Caco-2 (cell line): ENCODE data around the gene PSMC3. TPM values are rescaled to one million over a fixed set of nuclear protein-coding genes. Genes with fewer than 3 reads are reported as not detected.

Experiments used
- BruUV-seq: library from RNA; stranded (reverse); fragments of 400-500 nt; replicated peaks from 2 replicates; lab custom pipeline; 2021; lab: Mats Ljungman, UMichigan
- CTCF ChIA-PET: fragments of 300-600 bp; sonication (Branson Sonifier 250); formaldehyde crosslinking; loops from one replicate; lab custom pipeline; 2022; ENCODE audit warnings: antibody characterized with exemption; lab: Charles Lee
- POLR2A ChIA-PET: fragments of 300-600 bp; sonication (Branson Sonifier 250); formaldehyde crosslinking; loops from one replicate; lab custom pipeline; 2022; ENCODE audit warnings: antibody characterized with exemption; lab: Charles Lee
- DNase-seq, 2 experiments: peaks; one replicate each; pipeline versions ENCODE4 v3.0.0 to v3.0.0-alpha.2; 2020 to 2022
- H3K27me3 ChIP-seq: replicated peaks from 2 replicates; pipeline ENCODE4 v1.6.0; 2011; ENCODE audit warnings: low read length; ENCODE audit not compliant: control insufficient read depth, insufficient read depth
- H3K36me3 ChIP-seq: 2 replicates; pipeline ENCODE4 v1.5.1; 2011; ENCODE audit warnings: low read length; ENCODE audit not compliant: control insufficient read depth, insufficient read depth
- H3K4me1 ChIP-seq: fragments of 250-450 bp; sonication (Bioruptor Pico); 2 replicates; pipeline ENCODE4 v1.5.1; 2020; ENCODE audit warnings: mild to moderate bottlenecking
- H3K4me3 ChIP-seq: 2 replicates; pipeline ENCODE4 v1.5.1; 2011; ENCODE audit warnings: low read depth, mild to moderate bottlenecking, control low read depth, low read length
- H3K9me3 ChIP-seq: fragments of 250-450 bp; sonication (Bioruptor Pico); 2 replicates; pipeline ENCODE4 v1.5.1; 2020; ENCODE audit warnings: mild to moderate bottlenecking, moderate library complexity
- H3K27ac Mint-ChIP-seq: one replicate; pipeline ENCODE4 v1.8.0; 2022; ENCODE audit warnings: mixed read lengths; ENCODE audit not compliant: unreplicated experiment
- H3K27me3 Mint-ChIP-seq: one replicate; pipeline ENCODE4 v1.8.0; 2022; ENCODE audit warnings: mixed read lengths; ENCODE audit not compliant: insufficient read depth, unreplicated experiment
- H3K36me3 Mint-ChIP-seq: one replicate; pipeline ENCODE4 v1.8.0; 2022; ENCODE audit warnings: mild to moderate bottlenecking, mixed read lengths; ENCODE audit not compliant: insufficient read depth, unreplicated experiment
- H3K4me1 Mint-ChIP-seq: one replicate; pipeline ENCODE4 v1.8.0; 2022; ENCODE audit warnings: low read depth, mixed read lengths; ENCODE audit not compliant: unreplicated experiment
- H3K4me3 Mint-ChIP-seq: one replicate; pipeline ENCODE4 v1.8.0; 2022; ENCODE audit warnings: mild to moderate bottlenecking, moderate library complexity, mixed read lengths; ENCODE audit not compliant: unreplicated experiment
- H3K9me3 Mint-ChIP-seq: one replicate; pipeline ENCODE4 v1.8.0; 2022; ENCODE audit warnings: mixed read lengths; ENCODE audit not compliant: unreplicated experiment
- CTCF ChIP-seq, 2 experiments: fragments of 200-600 bp in 1 of 2; IDR thresholded peaks; 1 replicate in 1 of 2; 2 replicates in 1 of 2; pipeline versions ENCODE4 v1.5.1 to v1.8.0; 2011 to 2022; ENCODE audit warnings: antibody characterized with exemption in 1 of 2, control low read depth in 1 of 2, inconsistent platforms in 1 of 2, low read depth in 1 of 2, low read length in 1 of 2, mild to moderate bottlenecking in 1 of 2, moderate library complexity in 1 of 2; ENCODE audit not compliant: insufficient read depth in 1 of 2, severe bottlenecking in 1 of 2, unreplicated experiment in 1 of 2
- intact Hi-C: fragments of 100-400 bp; cut with micrococcal nuclease; formaldehyde crosslinking; loops from one replicate; pipeline ENCODE4 v1.10.0; 2022; ENCODE audit not compliant: unreplicated experiment
- total RNA-seq: library from RNA; stranded (reverse); gene quantifications from 2 replicates; pipeline ENCODE4 v1.2.3, GENCODE V29; 2022

PSMC3 gene
- total RNA-seq, 1 experiment from 2014 or later = 196 TPM

- Mint-ChIP-seq H3K4me1 (no peaks in the 10 kb centered on the region), H3K27me3 (no peaks in the 10 kb centered on the region), H3K4me3 (no peak overlapping the region), H3K9me3 (no peaks in the 10 kb centered on the region), H3K36me3 (no peaks in the 10 kb centered on the region), H3K27ac (no peak overlapping the region)
- no peak for TF ChIP-seq CTCF (IDR thresholded peaks at IDR 0.05; ENCODE audit: insufficient read depth in 1 of 2, low read depth in 1 of 2, low read length in 1 of 2, severe bottlenecking in 1 of 2, unreplicated experiment in 1 of 2)
- DNase-seq = no peak
- no peaks in the 10 kb centered on the region for H3K9me3 ChIP-seq
- H3K4me3 ChIP-seq = no peak overlapping the region
- no TSS peak for BruUV-seq
- H3K27me3 ChIP-seq = no peaks in the 10 kb centered on the region
- H3K36me3 ChIP-seq = no peaks in the 10 kb centered on the region
- ChIA-PET CTCF (interaction anchor here (1.1 kb wide), 1 partner anchor 35 kb away, joined by 3 read pairs; no protein-coding TSS in a partner anchor), POLR2A (interaction anchor here (1.2 kb wide), 1 partner anchor 18 kb away, joined by 7 read pairs; no protein-coding TSS in a partner anchor)
- intact Hi-C loops = no loop called here
- H3K4me1 ChIP-seq = no peaks in the 10 kb centered on the region
Measured at GRCh38 chr11:47389577-47390421, 36.4 kb downstream of the PSMC3 start.

- BruUV-seq = no TSS peak
- no peaks in the 10 kb centered on the region for H3K27me3 ChIP-seq
- H3K27ac Mint-ChIP-seq = no peak overlapping the region
- ChIA-PET POLR2A (interaction anchor here (1.2 kb wide), 1 partner anchor 19 kb away, joined by 7 read pairs; no protein-coding TSS in a partner anchor), CTCF (interaction anchor here (0.5 to 1.1 kb wide), 3 partner anchors 18 to 640 kb away, joined by 3 to 6 read pairs (median 3); no protein-coding TSS in a partner anchor)
- no peaks in the 10 kb centered on the region for H3K36me3 Mint-ChIP-seq
- intact Hi-C loops = no loop called here
- no peaks in the 10 kb centered on the region for H3K4me1 ChIP-seq
- no peak overlapping the region for H3K4me3 Mint-ChIP-seq
- no peaks in the 10 kb centered on the region for H3K27me3 Mint-ChIP-seq
- H3K9me3 Mint-ChIP-seq = no peaks in the 10 kb centered on the region
- H3K9me3 ChIP-seq = no peaks in the 10 kb centered on the region
- no peak overlapping the region for H3K4me3 ChIP-seq
- H3K4me1 Mint-ChIP-seq = no peaks in the 10 kb centered on the region
- no peaks in the 10 kb centered on the region for H3K36me3 ChIP-seq
- TF ChIP-seq CTCF (IDR thresholded peaks at IDR 0.05; ENCODE audit: insufficient read depth in 1 of 2, low read depth in 1 of 2, low read length in 1 of 2, severe bottlenecking in 1 of 2, unreplicated experiment in 1 of 2) = no peak
- no peak for DNase-seq
Measured at GRCh38 chr11:47388697-47389576, 37.3 kb downstream of the PSMC3 start.
